ENCODE data around the gene LHFPL6. TPM values are rescaled to one million over a fixed set of nuclear protein-coding genes. Genes with fewer than 3 reads are reported as not detected.

The LHFPL6 gene
- total RNA-seq, 2 experiments from 2014 or later: 0.12 to 0.25 TPM

GRCh38 chr13:39417643-39418042 is 185.3 kb downstream of the LHFPL6 start:
- ChIA-PET CTCF (no interaction called here), POLR2A (no interaction called here)
- no peaks in the 10 kb centered on the region for H3K4me1 Mint-ChIP-seq
- no peak overlapping the region for H3K4me3 Mint-ChIP-seq
- H3K9me3 Mint-ChIP-seq: no peaks in the 10 kb centered on the region
- peaks cover 17% of the 10 kb centered on the region for H3K27me3 Mint-ChIP-seq
- DNase-seq: no peak
- no peak overlapping the region for H3K27ac Mint-ChIP-seq
- no peaks in the 10 kb centered on the region for H3K36me3 Mint-ChIP-seq (ENCODE audit: low read depth)

DNA sequence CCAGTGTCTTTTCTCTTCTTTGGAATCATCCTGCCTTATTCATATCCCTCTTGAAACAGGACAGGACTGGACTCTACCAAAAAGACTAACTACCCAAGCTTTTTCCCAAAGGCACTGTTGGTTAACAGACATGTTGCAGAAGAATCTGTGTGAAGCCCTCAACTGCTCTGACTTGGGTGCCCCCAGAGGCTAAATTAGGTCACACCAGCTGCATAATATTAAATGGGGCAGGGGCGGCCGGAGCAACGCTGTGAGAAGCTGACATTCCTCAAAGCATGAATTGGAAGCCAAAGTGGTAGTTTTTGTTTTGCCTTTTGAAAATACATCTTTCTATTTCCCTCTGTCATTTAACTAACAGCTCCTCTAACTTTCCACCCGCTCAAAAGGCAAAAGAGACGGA is 185.9 kb downstream of the LHFPL6 start:
- POLR2A ChIA-PET: no interaction called here

DNA sequence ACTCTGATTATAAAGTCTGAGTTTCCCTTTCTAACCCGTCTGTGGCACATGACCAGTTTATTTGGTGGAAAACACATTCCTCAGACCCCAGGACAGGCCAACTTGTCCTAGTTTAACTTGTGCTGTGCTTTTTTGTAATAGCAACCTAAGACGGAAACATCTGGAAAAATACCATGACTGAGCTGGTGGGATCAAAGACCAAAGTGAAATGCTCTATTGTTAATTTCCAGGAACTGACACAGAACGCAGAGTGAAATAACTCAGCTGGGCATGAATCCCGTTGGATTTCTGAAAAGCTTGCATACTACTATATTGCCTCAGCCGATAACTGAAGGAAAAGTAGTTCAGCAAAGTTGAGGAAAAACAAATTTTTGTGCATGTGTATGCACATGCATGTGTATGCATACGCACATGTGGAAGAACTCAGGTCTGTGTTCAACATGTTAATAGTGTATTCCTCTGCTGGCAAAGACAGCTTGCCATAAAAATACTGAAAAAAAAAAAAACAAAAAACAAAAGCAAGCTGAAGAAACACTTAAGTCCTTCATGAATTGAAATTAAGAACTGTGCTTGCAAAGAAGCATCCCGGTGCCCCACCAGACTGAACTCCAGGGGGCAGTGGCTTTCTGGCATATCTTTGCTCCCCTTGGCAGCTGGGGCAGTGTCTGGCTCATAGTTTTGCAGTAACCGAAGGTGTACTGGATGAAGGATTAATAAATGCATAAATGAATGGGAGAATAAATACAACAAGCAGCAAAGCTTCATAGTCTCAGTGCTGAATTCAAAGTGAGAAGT is 187.8 kb downstream of the LHFPL6 start:
- Mint-ChIP-seq H3K4me3 (no peak overlapping the region), H3K27me3 (peaks cover 19% of the 10 kb centered on the region), H3K9me3 (no peaks in the 10 kb centered on the region), H3K4me1 (no peaks in the 10 kb centered on the region), H3K36me3 (ENCODE audit: low read depth) (no peaks in the 10 kb centered on the region), H3K27ac (no peak overlapping the region)
- POLR2A ChIA-PET: no interaction called here
- CTCF ChIA-PET: interaction anchor here (0.6 to 0.8 kb wide), 2 partner anchors 50 to 178 kb away, joined by 3 to 4 read pairs; no protein-coding TSS in a partner anchor
- DNase-seq: no peak

More for the DNA sequence above, 185.9 kb downstream of the LHFPL6 start:
- H3K4me3 Mint-ChIP-seq: no peak overlapping the region
- H3K4me1 Mint-ChIP-seq: no peaks in the 10 kb centered on the region
- H3K36me3 Mint-ChIP-seq (ENCODE audit: low read depth): no peaks in the 10 kb centered on the region
- CTCF ChIA-PET: no interaction called here
- no peaks in the 10 kb centered on the region for H3K9me3 Mint-ChIP-seq
- no peak for DNase-seq
- peaks cover 17% of the 10 kb centered on the region for H3K27me3 Mint-ChIP-seq
- no peak overlapping the region for H3K27ac Mint-ChIP-seq

- Mint-ChIP-seq H3K36me3 (ENCODE audit: low read depth) (no peaks in the 10 kb centered on the region), H3K9me3 (no peaks in the 10 kb centered on the region), H3K4me3 (no peak overlapping the region), H3K27ac (no peak overlapping the region), H3K27me3 (peaks cover 18% of the 10 kb centered on the region), H3K4me1 (no peaks in the 10 kb centered on the region)
- DNase-seq: no peak
- ChIA-PET POLR2A (no interaction called here), CTCF (no interaction called here)
These were observed 188.7 kb downstream of the LHFPL6 start for GRCh38 chr13:39414339-39414738.

GRCh38 chr13:39411511-39411910 is 191.5 kb downstream of the LHFPL6 start:
- Mint-ChIP-seq H3K27me3 (peaks cover 14% of the 10 kb centered on the region), H3K9me3 (no peaks in the 10 kb centered on the region), H3K27ac (no peak overlapping the region), H3K36me3 (ENCODE audit: low read depth) (no peaks in the 10 kb centered on the region), H3K4me3 (no peak overlapping the region), H3K4me1 (no peaks in the 10 kb centered on the region)
- ChIA-PET CTCF (no interaction called here), POLR2A (no interaction called here)
- no peak for DNase-seq

DNA sequence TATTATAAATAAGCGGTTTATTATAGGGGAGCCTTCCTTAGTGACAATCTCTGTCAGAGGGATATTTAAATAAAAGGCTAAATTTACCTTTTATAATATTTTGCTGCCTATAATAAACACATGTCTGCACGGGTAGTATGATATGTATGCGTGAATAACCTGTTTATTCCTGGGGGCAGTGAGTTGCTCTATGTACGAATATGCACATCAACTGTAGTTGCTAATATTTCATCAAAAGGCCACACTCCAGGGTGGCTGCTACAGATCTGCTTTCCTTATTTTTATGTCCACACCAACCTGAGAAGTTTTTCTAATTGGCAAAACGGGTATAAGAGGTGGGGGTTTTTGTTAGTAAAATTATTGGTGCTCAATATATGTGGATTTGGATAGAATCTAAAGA is 192.0 kb downstream of the LHFPL6 start:
- Mint-ChIP-seq H3K36me3 (ENCODE audit: low read depth) (no peaks in the 10 kb centered on the region), H3K27ac (no peak overlapping the region), H3K4me3 (no peak overlapping the region), H3K9me3 (no peaks in the 10 kb centered on the region), H3K27me3 (peaks cover 11% of the 10 kb centered on the region), H3K4me1 (no peaks in the 10 kb centered on the region)
- POLR2A ChIA-PET: no interaction called here
- DNase-seq: no peak
- CTCF ChIA-PET: no interaction called here

DNA sequence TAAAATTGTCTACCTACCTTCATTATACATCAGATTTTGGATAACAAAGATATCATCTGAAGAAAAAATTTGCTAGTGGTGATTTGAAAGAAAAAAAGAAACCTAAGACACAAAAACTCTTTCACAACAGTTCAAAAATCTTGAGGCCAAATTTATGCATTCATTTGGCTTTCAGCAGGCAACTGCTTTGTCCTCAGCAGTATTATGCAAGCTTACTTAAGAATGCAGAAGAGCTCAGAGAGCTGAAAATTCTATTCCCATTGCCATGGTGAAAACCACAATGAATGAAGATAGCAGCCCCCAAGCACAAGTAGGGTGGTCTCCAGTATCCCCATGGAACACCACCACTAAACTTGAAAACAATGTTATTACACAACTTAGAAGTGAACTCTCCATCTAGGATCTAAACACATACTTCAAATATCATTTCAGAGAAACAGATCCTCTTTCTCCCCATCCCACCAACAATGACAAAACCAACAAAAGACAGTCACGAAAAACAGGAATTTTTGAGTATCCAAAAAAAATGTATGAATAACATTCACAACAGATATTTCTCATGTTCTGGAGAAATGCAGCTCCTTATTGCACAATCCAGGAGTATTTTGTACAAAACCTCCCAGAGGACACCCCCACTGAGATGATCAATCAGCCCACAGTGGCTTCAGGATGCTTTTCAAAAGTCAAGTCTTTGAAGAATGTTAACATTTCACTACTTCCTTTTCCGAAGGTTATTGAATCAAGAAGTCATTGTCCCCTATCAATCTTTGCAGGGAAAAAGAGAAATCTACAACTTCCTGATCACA is 192.7 kb downstream of the LHFPL6 start:
- CTCF ChIA-PET: no interaction called here
- no peak overlapping the region for H3K27ac Mint-ChIP-seq

GRCh38 chr13:39408512-39408911 is 194.5 kb downstream of the LHFPL6 start:
- POLR2A ChIA-PET: no interaction called here
- Mint-ChIP-seq H3K27ac (no peak overlapping the region), H3K27me3 (peaks cover 14% of the 10 kb centered on the region), H3K9me3 (no peaks in the 10 kb centered on the region), H3K4me1 (no peaks in the 10 kb centered on the region), H3K4me3 (no peak overlapping the region), H3K36me3 (ENCODE audit: low read depth) (no peaks in the 10 kb centered on the region)
- CTCF ChIA-PET: no interaction called here
- DNase-seq: no peak

More for the DNA sequence above, 192.7 kb downstream of the LHFPL6 start:
- Mint-ChIP-seq H3K27me3 (peaks cover 12% of the 10 kb centered on the region), H3K9me3 (no peaks in the 10 kb centered on the region), H3K36me3 (ENCODE audit: low read depth) (no peaks in the 10 kb centered on the region), H3K4me3 (no peak overlapping the region), H3K4me1 (no peaks in the 10 kb centered on the region)
- POLR2A ChIA-PET: no interaction called here
- no peak for DNase-seq

DNA sequence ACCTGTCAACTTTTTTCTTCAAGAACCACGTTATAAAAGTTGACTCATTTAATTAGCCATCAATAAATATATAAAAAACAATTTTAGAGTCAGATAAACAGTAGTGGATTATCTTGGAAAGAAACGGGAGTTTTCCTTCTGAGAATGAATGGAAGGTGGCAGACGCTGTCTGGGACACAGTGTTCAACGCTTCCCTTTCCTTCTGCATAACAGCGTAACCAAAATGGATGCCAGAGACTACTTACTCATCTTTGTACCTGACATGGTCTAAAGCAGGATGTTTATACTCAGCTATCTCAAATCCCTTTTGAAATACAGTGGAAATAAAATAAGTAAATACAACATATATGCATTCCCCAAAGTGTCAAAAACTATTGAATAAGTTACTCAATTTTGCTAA is 195.2 kb downstream of the LHFPL6 start:
- DNase-seq: no peak
- H3K36me3 Mint-ChIP-seq (ENCODE audit: low read depth): no peaks in the 10 kb centered on the region
- ChIA-PET POLR2A (no interaction called here), CTCF (interaction anchor here (0.7 kb wide), 1 partner anchor 22 kb away, joined by 3 read pairs; no protein-coding TSS in a partner anchor)
- no peaks in the 10 kb centered on the region for H3K4me1 Mint-ChIP-seq
- H3K27ac Mint-ChIP-seq: no peak overlapping the region
- no peak overlapping the region for H3K4me3 Mint-ChIP-seq
- no peaks in the 10 kb centered on the region for H3K9me3 Mint-ChIP-seq
- H3K27me3 Mint-ChIP-seq: peaks cover 14% of the 10 kb centered on the region

DNA sequence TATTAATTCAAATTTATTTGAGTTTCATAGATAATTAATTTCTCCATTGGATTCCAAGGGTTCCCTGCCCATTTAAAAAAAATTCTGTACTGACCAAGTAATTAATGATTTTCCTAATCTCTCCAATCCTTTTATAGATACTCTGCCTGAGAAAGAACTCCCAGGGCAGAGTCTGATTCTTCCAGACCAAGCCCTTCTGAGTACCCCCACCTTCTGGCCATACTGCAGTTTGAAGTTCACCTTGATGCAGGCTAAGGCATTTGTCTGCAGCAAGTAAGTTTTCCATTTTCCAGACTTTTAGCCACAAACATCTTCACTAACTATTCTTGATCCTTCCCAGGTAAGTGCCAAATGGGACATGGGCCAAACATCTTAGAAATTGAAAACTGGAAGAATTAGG is 195.9 kb downstream of the LHFPL6 start:
- POLR2A ChIA-PET: no interaction called here
- no peak for DNase-seq
- no peak overlapping the region for H3K27ac Mint-ChIP-seq
- no peaks in the 10 kb centered on the region for H3K36me3 Mint-ChIP-seq (ENCODE audit: low read depth)
- CTCF ChIA-PET: no interaction called here
- H3K9me3 Mint-ChIP-seq: no peaks in the 10 kb centered on the region
- H3K27me3 Mint-ChIP-seq: peaks cover 14% of the 10 kb centered on the region
- H3K4me1 Mint-ChIP-seq: no peaks in the 10 kb centered on the region
- no peak overlapping the region for H3K4me3 Mint-ChIP-seq

DNA sequence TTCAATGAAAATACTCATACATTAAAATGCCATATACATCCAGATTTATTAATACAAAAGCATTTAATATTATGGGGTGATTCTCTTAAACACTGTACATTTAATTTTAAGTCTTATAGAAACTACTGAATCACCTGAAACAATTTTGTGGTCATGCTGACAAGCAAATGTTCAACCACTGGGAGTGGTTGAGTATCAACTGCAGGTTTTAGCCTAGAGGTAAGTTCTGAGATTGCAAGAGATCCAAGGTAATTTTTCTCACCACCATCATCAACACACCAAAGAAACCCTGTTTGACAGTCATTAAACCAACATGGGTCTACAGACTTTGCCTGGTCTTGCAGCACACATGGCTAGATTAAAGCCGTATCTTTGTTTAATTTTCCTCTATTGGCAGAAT is 196.3 kb downstream of the LHFPL6 start:
- Mint-ChIP-seq H3K27ac (no peak overlapping the region), H3K4me1 (no peaks in the 10 kb centered on the region), H3K36me3 (ENCODE audit: low read depth) (no peaks in the 10 kb centered on the region), H3K9me3 (no peaks in the 10 kb centered on the region), H3K27me3 (peaks cover 14% of the 10 kb centered on the region), H3K4me3 (no peak overlapping the region)
- DNase-seq: no peak
- ChIA-PET CTCF (no interaction called here), POLR2A (no interaction called here)

- H3K4me3 Mint-ChIP-seq: no peak overlapping the region
- H3K36me3 Mint-ChIP-seq (ENCODE audit: low read depth): no peaks in the 10 kb centered on the region
- DNase-seq: no peak
- no peak overlapping the region for H3K27ac Mint-ChIP-seq
- no peaks in the 10 kb centered on the region for H3K9me3 Mint-ChIP-seq
- H3K27me3 Mint-ChIP-seq: peaks cover 14% of the 10 kb centered on the region
- ChIA-PET CTCF (interaction anchor here (0.7 to 1.4 kb wide), 2 partner anchors 9 to 18 kb away, joined by 3 read pairs; no protein-coding TSS in a partner anchor), POLR2A (no interaction called here)
- no peaks in the 10 kb centered on the region for H3K4me1 Mint-ChIP-seq
These were observed 197.3 kb downstream of the LHFPL6 start for GRCh38 chr13:39405596-39406205.

- Mint-ChIP-seq H3K9me3 (no peaks in the 10 kb centered on the region), H3K4me1 (no peaks in the 10 kb centered on the region), H3K27ac (no peak overlapping the region), H3K4me3 (no peak overlapping the region), H3K36me3 (ENCODE audit: low read depth) (no peaks in the 10 kb centered on the region), H3K27me3 (peaks cover 11% of the 10 kb centered on the region)
- DNase-seq: no peak
- CTCF ChIA-PET: interaction anchor here (1.4 kb wide), 1 partner anchor 8 kb away, joined by 3 read pairs; no protein-coding TSS in a partner anchor
- POLR2A ChIA-PET: no interaction called here
These were observed 197.9 kb downstream of the LHFPL6 start for GRCh38 chr13:39405107-39405506.

Measured in activated CD4-positive, alpha-beta T cell treated with anti-CD3 and anti-CD28 coated beads, Interleukin-2, amount 10 ng/mL, durations not matched to agents 7 days and 5 days (primary cell).